Chondrocyte (in vitro differentiated cells): ENCODE data around the gene DAPK1. TPM values are rescaled to one million over a fixed set of nuclear protein-coding genes. Genes with fewer than 3 reads are reported as not detected.

Experiments
- DNase-seq: peaks from one replicate; pipeline ENCODE4 v3.0.0; 2021; ENCODE audit warnings: mixed read lengths, low spot score
- H3K27ac Mint-ChIP-seq: one replicate; pipeline ENCODE4 v1.8.0; 2021; ENCODE audit warnings: mild to moderate bottlenecking, moderate library complexity, mixed read lengths; ENCODE audit not compliant: unreplicated experiment
- H3K27me3 Mint-ChIP-seq: 2 replicates; pipeline ENCODE4 v1.8.0; 2021; ENCODE audit warnings: low read depth, mixed read lengths
- H3K36me3 Mint-ChIP-seq: 2 replicates; pipeline ENCODE4 v1.8.0; 2021; ENCODE audit warnings: low read depth, mixed read lengths
- H3K4me1 Mint-ChIP-seq: 2 replicates; pipeline ENCODE4 v1.8.0; 2021; ENCODE audit warnings: low read depth, mild to moderate bottlenecking, mixed read lengths
- H3K4me3 Mint-ChIP-seq: one replicate; pipeline ENCODE4 v1.8.0; 2021; ENCODE audit warnings: mild to moderate bottlenecking, moderate library complexity, mixed read lengths; ENCODE audit not compliant: unreplicated experiment
- H3K9me3 Mint-ChIP-seq: 2 replicates; pipeline ENCODE4 v1.8.0; 2021; ENCODE audit warnings: low read depth, mixed read lengths
- total RNA-seq: library from RNA; stranded (reverse); gene quantifications from 3 replicates; pipeline ENCODE4 v1.2.1, GENCODE V29; 2021
- TF ChIP-seq, protein P1 (sequence below): fragments of 200-600 bp; sonication (generic); IDR thresholded peaks from 2 replicates; pipeline ENCODE4 v1.5.0; 2021; ENCODE audit warnings: antibody characterized with exemption, mild to moderate bottlenecking, moderate library complexity

DAPK1 gene
- total RNA-seq, 1 donor from 2014 or later = 87.9 TPM

DNA sequence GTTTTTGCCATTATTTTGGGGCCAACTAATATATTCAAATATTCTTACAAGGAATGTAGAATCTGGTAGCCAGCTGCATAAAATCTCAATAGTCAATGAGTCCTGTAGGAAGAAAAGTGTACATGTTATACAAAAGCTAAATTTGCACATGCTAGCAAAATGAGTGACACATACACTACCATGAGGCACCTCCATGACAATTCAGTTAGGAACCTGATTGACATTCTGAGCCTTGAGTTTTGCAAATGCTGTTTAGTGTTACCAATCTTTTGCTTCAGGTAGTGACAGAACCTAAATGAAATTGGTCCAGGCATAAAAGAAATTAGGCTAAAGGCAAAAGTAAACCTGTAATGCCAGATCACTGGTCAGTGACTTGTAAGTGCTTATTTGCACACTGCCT, 6.8 kb upstream of the DAPK1 start:
- no peak overlapping the region for H3K27ac Mint-ChIP-seq
- no peak overlapping the region for H3K4me3 Mint-ChIP-seq
- DNase-seq = no peak
- H3K36me3 Mint-ChIP-seq = no peaks in the 10 kb centered on the region
- TF ChIP-seq, protein P1, sequence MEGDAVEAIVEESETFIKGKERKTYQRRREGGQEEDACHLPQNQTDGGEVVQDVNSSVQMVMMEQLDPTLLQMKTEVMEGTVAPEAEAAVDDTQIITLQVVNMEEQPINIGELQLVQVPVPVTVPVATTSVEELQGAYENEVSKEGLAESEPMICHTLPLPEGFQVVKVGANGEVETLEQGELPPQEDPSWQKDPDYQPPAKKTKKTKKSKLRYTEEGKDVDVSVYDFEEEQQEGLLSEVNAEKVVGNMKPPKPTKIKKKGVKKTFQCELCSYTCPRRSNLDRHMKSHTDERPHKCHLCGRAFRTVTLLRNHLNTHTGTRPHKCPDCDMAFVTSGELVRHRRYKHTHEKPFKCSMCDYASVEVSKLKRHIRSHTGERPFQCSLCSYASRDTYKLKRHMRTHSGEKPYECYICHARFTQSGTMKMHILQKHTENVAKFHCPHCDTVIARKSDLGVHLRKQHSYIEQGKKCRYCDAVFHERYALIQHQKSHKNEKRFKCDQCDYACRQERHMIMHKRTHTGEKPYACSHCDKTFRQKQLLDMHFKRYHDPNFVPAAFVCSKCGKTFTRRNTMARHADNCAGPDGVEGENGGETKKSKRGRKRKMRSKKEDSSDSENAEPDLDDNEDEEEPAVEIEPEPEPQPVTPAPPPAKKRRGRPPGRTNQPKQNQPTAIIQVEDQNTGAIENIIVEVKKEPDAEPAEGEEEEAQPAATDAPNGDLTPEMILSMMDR = no peak
- peaks cover 12% of the 10 kb centered on the region for H3K4me1 Mint-ChIP-seq
- H3K27me3 Mint-ChIP-seq = no peaks in the 10 kb centered on the region
- no peaks in the 10 kb centered on the region for H3K9me3 Mint-ChIP-seq

DNA sequence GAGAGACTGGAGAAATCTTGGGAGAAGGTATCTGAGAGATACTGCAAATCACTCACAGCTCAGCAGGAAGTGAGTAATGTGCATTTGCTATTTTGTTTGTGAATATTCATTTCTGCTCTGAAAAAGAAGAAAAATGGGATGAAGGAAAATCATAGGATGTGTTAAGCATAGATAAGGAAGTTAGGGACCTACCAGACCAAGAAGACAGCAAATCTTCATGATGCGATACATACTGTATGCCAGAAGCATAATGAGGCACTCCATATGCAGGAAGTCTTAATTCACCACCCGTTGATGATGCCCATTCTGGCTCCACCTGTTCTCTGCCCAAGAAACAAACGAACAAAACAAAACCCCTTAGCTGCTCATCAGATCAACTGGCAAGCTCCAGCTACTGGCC, 6.1 kb upstream of the DAPK1 start:
- no peak overlapping the region for H3K27ac Mint-ChIP-seq
- peaks cover 12% of the 10 kb centered on the region for H3K4me1 Mint-ChIP-seq
- no peaks in the 10 kb centered on the region for H3K36me3 Mint-ChIP-seq
- no peaks in the 10 kb centered on the region for H3K9me3 Mint-ChIP-seq
- TF ChIP-seq, protein P1 = no peak
- DNase-seq = no peak
- no peaks in the 10 kb centered on the region for H3K27me3 Mint-ChIP-seq
- no peak overlapping the region for H3K4me3 Mint-ChIP-seq

DNA sequence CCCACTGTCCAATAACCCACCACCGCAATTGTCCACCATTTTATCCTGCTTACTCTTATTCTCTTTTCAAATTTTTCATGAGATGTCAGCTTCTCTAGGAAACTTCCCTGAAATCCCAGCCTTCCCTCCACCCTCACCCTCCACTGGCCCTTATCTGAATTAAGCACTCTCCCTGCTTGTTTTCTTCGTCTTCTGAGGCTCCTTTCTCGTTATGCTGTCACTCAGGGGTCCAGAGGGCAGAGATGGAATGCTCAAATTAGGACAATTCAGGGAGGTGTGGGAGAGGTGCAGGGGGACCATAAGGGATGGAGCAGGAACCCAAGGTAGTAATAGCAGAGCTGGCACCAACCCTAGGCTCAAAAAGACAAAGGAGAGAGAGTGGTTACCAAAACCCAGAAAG, 5.0 kb upstream of the DAPK1 start:
- DNase-seq = no peak
- no peaks in the 10 kb centered on the region for H3K9me3 Mint-ChIP-seq
- no peak overlapping the region for H3K27ac Mint-ChIP-seq
- no peak overlapping the region for H3K4me3 Mint-ChIP-seq
- no peaks in the 10 kb centered on the region for H3K27me3 Mint-ChIP-seq
- peaks cover 16% of the 10 kb centered on the region for H3K4me1 Mint-ChIP-seq
- no peaks in the 10 kb centered on the region for H3K36me3 Mint-ChIP-seq
- TF ChIP-seq, protein P1 = no peak

DNA sequence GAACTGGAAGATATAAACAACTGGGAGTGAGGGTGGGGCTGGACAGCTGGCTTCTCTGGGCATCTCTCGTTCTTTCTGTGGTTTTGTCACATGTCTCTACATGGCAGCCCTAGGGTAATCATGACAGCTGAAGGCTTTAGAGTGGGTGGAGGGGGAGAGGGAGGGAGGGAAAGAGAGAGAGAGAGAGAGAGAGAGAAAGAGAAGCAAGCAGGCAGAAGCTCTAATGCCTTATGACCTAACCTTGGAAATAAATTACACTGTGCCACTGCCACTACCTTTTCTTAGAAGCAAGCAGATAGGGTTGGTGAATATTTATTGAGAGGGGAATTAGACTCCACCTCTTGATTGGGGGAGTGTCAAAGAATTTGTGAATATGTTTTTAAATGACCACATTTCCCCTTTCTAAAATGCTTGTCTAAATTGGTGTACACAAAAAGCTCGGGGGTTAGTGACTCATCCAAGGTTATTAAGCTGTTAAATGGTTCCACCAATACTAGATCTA, 2.6 kb upstream of the DAPK1 start:
- TF ChIP-seq, protein P1 = no peak
- Mint-ChIP-seq H3K4me1 (peaks cover 29% of the 10 kb centered on the region), H3K4me3 (no peak overlapping the region), H3K9me3 (no peaks in the 10 kb centered on the region), H3K27me3 (no peaks in the 10 kb centered on the region), H3K36me3 (peaks cover 3% of the 10 kb centered on the region), H3K27ac (no peak overlapping the region)
- DNase-seq = no peak

DNA sequence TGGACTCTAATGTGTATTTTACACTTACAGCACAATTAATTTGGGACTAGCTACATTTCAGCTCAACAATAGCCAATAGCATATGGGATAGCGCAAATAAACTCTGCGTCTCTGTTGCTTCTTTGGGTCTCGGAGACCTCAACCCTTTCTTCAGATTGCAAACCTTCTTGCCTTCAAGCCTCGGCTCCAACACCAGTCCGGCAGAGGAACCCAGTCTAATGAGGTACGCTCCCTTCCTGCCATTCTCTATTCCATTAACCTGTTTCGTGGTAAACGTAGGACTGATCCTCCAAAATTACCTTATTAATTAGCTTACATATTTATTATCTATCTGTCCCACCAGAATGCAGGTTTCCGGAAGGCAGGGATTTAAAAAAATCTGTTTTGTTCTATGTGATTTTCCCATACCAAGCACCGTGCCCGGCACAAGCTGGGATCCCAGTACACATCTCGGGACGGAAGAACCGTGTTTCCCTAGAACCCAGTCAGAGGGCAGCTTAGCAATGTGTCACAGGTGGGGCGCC, 525 bp upstream of the DAPK1 start:
- TF ChIP-seq, protein P1 = no peak
- Mint-ChIP-seq H3K4me1 (peaks cover 44% of the 10 kb centered on the region), H3K9me3 (no peaks in the 10 kb centered on the region)

More for the DNA sequence above, 525 bp upstream of the DAPK1 start:
- H3K27me3 Mint-ChIP-seq = no peaks in the 10 kb centered on the region
- no peak for DNase-seq
- peak overlapping the region; percentile 41 for H3K27ac Mint-ChIP-seq
- H3K4me3 Mint-ChIP-seq = peak overlapping the region; percentile 93
- H3K36me3 Mint-ChIP-seq = peaks cover 6% of the 10 kb centered on the region
